LoVo (cell line): ENCODE results near the gene ACLY.
"Not testable (repeated sequence)": the region's sequence is repeated elsewhere in the genome, so short reads cannot be mapped to it uniquely, and the experiment has no call there.

Experiments
- DNase-seq: peaks from one replicate; pipeline ENCODE4 v3.0.0-alpha.2; 2016; ENCODE audit warnings: low spot score

ACLY gene

GRCh38 chr17:41829961-41830360, 88.8 kb downstream of the ACLY start:
- DNase-seq, result not testable (repeated sequence)

- DNase-seq, result no peak
Measured at GRCh38 chr17:41825175-41825845, 93.4 kb downstream of the ACLY start.

- DNase-seq, result no peak
Measured at GRCh38 chr17:41824086-41824485, 94.7 kb downstream of the ACLY start.

- no peak for DNase-seq
Measured at GRCh38 chr17:41823580-41823979, 95.2 kb downstream of the ACLY start.

GRCh38 chr17:41823141-41823524, 95.6 kb downstream of the ACLY start:
- no peak for DNase-seq

GRCh38 chr17:41822216-41823140, 96.3 kb downstream of the ACLY start:
- no peak for DNase-seq

GRCh38 chr17:41821776-41822175, 97.0 kb downstream of the ACLY start:
- no peak for DNase-seq

GRCh38 chr17:41818024-41818423, 100.7 kb downstream of the ACLY start:
- no peak for DNase-seq
